B cell (primary cell): ENCODE results near the gene HTT-AS. TPM values are rescaled to one million over a fixed set of nuclear protein-coding genes. Genes with fewer than 3 reads are reported as not detected.

ENCODE experiments used
- ATAC-seq: fragments of 200-7000 bp; cut with Tn5 transposase; one replicate; pipeline ENCODE4 v1.10.0; 2021; ENCODE audit warnings: low read depth, mild to moderate bottlenecking, moderate number of reproducible peaks, moderate library complexity
- CTCF ChIA-PET: fragments of 350-600 bp; sonication (Branson Sonifier 250); formaldehyde crosslinking; loops from one replicate; lab custom pipeline; 2021; ENCODE audit warnings: antibody characterized with exemption, inconsistent platforms; lab: Charles Lee
- POLR2A ChIA-PET: fragments of 350-600 bp; sonication (Branson Sonifier 250); formaldehyde crosslinking; loops from one replicate; lab custom pipeline; 2021; ENCODE audit warnings: antibody characterized with exemption; lab: Charles Lee
- DNase-seq: peaks from one replicate; pipeline ENCODE4 v3.0.0; 2013
- H2AFZ ChIP-seq: 2 replicates; pipeline ENCODE4 v1.6.1; 2012; ENCODE audit warnings: mild to moderate bottlenecking, low read depth, low read length; ENCODE audit not compliant: insufficient read depth, poor library complexity, severe bottlenecking
- H3K27ac ChIP-seq, 2 donors: 1 replicate in 1 of 2; 2 replicates in 1 of 2; pipeline ENCODE4 v1.5.1; 2012 to 2013; ENCODE audit warnings: low read length in 2 of 2, mild to moderate bottlenecking in 2 of 2, moderate library complexity in 1 of 2
- H3K27me3 ChIP-seq, 4 experiments: fragments of 200-600 bp in 1 of 4; sonication (generic) in 1 of 4; replicated peaks in 1 of 4; 1 replicate in 2 of 4; 2 replicates in 2 of 4; pipeline versions ENCODE4 v1.6.1 to v1.7.0; 2013 to 2016; ENCODE audit warnings: low read length in 3 of 4, mild to moderate bottlenecking in 2 of 4, mixed read lengths in 1 of 4, moderate library complexity in 1 of 4; ENCODE audit not compliant: insufficient read depth in 4 of 4, control insufficient read depth in 3 of 4; ENCODE audit errors: control extremely low read depth in 1 of 4
- H3K36me3 ChIP-seq, 2 experiments: replicated peaks in 1 of 2; 1 replicate in 1 of 2; 2 replicates in 1 of 2; pipeline versions ENCODE4 v1.6.1 to v1.7.1; 2013; ENCODE audit warnings: low read length in 1 of 2; ENCODE audit not compliant: insufficient read depth in 2 of 2, control insufficient read depth in 1 of 2; ENCODE audit errors: control extremely low read depth in 1 of 2, extremely low read depth in 1 of 2
- H3K4me1 ChIP-seq, 2 donors: fragments of 200-600 bp in 1 of 2; sonication (generic) in 1 of 2; 1 replicate in 1 of 2; 2 replicates in 1 of 2; pipeline versions ENCODE4 v1.5.1 to v1.6.1; 2013 to 2017; ENCODE audit warnings: low read length in 2 of 2; ENCODE audit not compliant: control insufficient read depth in 2 of 2, insufficient read depth in 2 of 2
- H3K4me2 ChIP-seq: replicated peaks from 2 replicates; pipeline ENCODE3; 2012; ENCODE audit warnings: mild to moderate bottlenecking, low read depth, low read length; ENCODE audit not compliant: poor library complexity, severe bottlenecking
- H3K4me3 ChIP-seq, 5 experiments: fragments of 200-600 bp in 1 of 5; sonication (generic) in 1 of 5; 1 replicate in 3 of 5; 2 replicates in 2 of 5; pipeline versions ENCODE4 v1.5.1 to v1.7.0; 2011 to 2016; ENCODE audit warnings: low read length in 4 of 5, mild to moderate bottlenecking in 4 of 5, low read depth in 2 of 5, control low read depth in 1 of 5, moderate library complexity in 1 of 5; ENCODE audit not compliant: insufficient read depth in 1 of 5; ENCODE audit errors: control extremely low read depth in 1 of 5, extremely low read depth in 1 of 5
- H3K79me2 ChIP-seq: fragments of 200-600 bp; sonication (generic); one replicate; pipeline ENCODE4 v1.6.0; 2016; ENCODE audit warnings: low read length; ENCODE audit not compliant: control insufficient read depth, insufficient read depth
- H3K9ac ChIP-seq: fragments of 200-600 bp; sonication (generic); 2 replicates; pipeline ENCODE4 v1.6.1; 2017; ENCODE audit warnings: mild to moderate bottlenecking, low read length, moderate library complexity
- H3K9me3 ChIP-seq, 3 donors: one replicate each; pipeline versions ENCODE4 v1.6.1 to v1.7.1; 2013; ENCODE audit warnings: low read length in 2 of 3; ENCODE audit not compliant: control insufficient read depth in 2 of 3, insufficient read depth in 1 of 3; ENCODE audit errors: control extremely low read depth in 1 of 3
- H4K20me1 ChIP-seq: 2 replicates; pipeline ENCODE4 v1.6.0; 2012; ENCODE audit warnings: mild to moderate bottlenecking, low read length; ENCODE audit not compliant: insufficient read depth, control insufficient read depth, poor library complexity, severe bottlenecking
- H3K27ac Mint-ChIP-seq: one replicate; pipeline ENCODE4 v1.8.0; 2021; ENCODE audit warnings: mixed read lengths
- H3K27me3 Mint-ChIP-seq: one replicate; pipeline ENCODE4 v1.8.0; 2021; ENCODE audit warnings: mixed read lengths
- H3K4me1 Mint-ChIP-seq: one replicate; pipeline ENCODE4 v1.8.0; 2021; ENCODE audit warnings: mixed read lengths
- H3K4me3 Mint-ChIP-seq: one replicate; pipeline ENCODE4 v1.8.0; 2021; ENCODE audit warnings: mixed read lengths
- H3K9me3 Mint-ChIP-seq: one replicate; pipeline ENCODE4 v1.8.0; 2022; ENCODE audit warnings: mixed read lengths; ENCODE audit not compliant: insufficient read depth
- EZH2 ChIP-seq: IDR thresholded peaks from 2 replicates; pipeline ENCODE4 v1.6.1; 2012; ENCODE audit warnings: borderline replicate concordance, low read depth, mild to moderate bottlenecking, moderate library complexity, low read length; ENCODE audit not compliant: insufficient read depth, poor library complexity, severe bottlenecking
- WGBS: methylation state at CpG from one replicate; pipeline ENCODE4 v1.1.5; 2013; ENCODE audit warnings: missing lambda C conversion rate; ENCODE audit not compliant: insufficient coverage; 5-methylcytosine and 5-hydroxymethylcytosine counted together
- intact Hi-C: fragments of 100-400 bp; cut with micrococcal nuclease; formaldehyde crosslinking; loops from one replicate; pipeline ENCODE4 v1.10.0; 2022
- polyA plus RNA-seq: library from polyadenylated mRNA; depleted of rRNA; stranded (reverse); fragments of >200 nt; gene quantifications from 2 replicates; pipeline ENCODE4 v1.2.3, GENCODE V29; 2012
- small RNA-seq: library from RNA; depleted of rRNA; stranded (forward); fragments of <200 nt; gene quantifications from one replicate; pipeline ENCODE3, GENCODE V24; 2012; ENCODE audit warnings: low replicate concordance, low read depth; ENCODE audit not compliant: insufficient read length
- total RNA-seq, 2 donors: library from RNA; stranded (reverse); fragments of 120-200 nt in 1 of 2; gene quantifications; 1 replicate in 1 of 2; 2 replicates in 1 of 2; pipeline versions ENCODE4 v1.2.3 to v1.2.4, GENCODE V29; 2013 to 2022
- TF ChIP-seq, protein P1 (sequence below): fragments of 200-600 bp; IDR thresholded peaks from one replicate; pipeline ENCODE4 v1.8.0; 2022; ENCODE audit warnings: antibody characterized with exemption, mild to moderate bottlenecking

The HTT-AS gene
- total and polyA plus RNA-seq, 2 donors (not counting 1 experiment from before 2014, with no cell fraction given), result 0.84 TPM; not detected in 1

DNA sequence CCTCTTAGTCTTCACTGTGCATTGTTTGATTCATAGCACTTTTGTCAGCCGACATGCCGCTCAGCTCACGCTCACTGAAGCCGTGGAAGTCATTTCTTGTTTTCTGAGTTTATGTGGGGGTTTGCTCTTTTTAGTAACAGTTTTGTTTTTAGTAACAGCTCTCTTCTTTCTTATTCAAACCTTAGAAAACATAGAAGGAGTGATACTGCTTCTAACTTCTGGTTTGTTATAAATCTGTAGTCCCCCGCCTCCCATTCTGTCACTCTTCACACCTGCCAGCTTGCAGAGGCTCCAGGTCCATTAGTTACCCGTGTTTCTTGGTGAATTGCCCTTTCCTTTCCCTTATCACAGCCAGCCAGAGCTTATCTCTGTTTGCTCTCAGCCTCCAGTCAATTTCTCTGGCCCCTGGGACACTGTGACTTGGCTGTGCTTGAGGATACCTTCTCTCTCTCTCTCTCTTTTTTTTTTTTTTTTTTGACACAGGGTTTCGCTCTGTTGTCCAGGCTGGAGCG, 60.4 kb downstream of the HTT-AS start:
- TF ChIP-seq, protein P1, sequence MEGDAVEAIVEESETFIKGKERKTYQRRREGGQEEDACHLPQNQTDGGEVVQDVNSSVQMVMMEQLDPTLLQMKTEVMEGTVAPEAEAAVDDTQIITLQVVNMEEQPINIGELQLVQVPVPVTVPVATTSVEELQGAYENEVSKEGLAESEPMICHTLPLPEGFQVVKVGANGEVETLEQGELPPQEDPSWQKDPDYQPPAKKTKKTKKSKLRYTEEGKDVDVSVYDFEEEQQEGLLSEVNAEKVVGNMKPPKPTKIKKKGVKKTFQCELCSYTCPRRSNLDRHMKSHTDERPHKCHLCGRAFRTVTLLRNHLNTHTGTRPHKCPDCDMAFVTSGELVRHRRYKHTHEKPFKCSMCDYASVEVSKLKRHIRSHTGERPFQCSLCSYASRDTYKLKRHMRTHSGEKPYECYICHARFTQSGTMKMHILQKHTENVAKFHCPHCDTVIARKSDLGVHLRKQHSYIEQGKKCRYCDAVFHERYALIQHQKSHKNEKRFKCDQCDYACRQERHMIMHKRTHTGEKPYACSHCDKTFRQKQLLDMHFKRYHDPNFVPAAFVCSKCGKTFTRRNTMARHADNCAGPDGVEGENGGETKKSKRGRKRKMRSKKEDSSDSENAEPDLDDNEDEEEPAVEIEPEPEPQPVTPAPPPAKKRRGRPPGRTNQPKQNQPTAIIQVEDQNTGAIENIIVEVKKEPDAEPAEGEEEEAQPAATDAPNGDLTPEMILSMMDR, result no peak
- no peak for TF ChIP-seq EZH2
- intact Hi-C loops, result no loop called here
- no peaks in the 10 kb centered on the region for H3K27me3 ChIP-seq
- H3K36me3 ChIP-seq, result no peaks in the 10 kb centered on the region
- no peaks in the 10 kb centered on the region for H4K20me1 ChIP-seq
- no peaks in the 10 kb centered on the region for H3K9me3 ChIP-seq
- no peak overlapping the region for H3K9ac ChIP-seq
- H3K79me2 ChIP-seq, result no peaks in the 10 kb centered on the region
- no peak overlapping the region for H3K27ac ChIP-seq
- ATAC-seq (no peak), DNase-seq (no peak)
- H3K9me3 Mint-ChIP-seq, result no peaks in the 10 kb centered on the region
- no peak overlapping the region for H3K27ac Mint-ChIP-seq
- H3K4me3 Mint-ChIP-seq, result no peak overlapping the region
- peaks cover 23% of the 10 kb centered on the region for H3K27me3 Mint-ChIP-seq
- no peaks in the 10 kb centered on the region for H3K4me1 Mint-ChIP-seq
- H2AFZ ChIP-seq, result peak overlapping the region; percentile 14
- CTCF ChIA-PET, result interaction anchor here (0.9 kb wide), 1 partner anchor 15 kb away, joined by 3 read pairs; no protein-coding TSS in a partner anchor
- H3K4me1 ChIP-seq, result no peaks in the 10 kb centered on the region
- POLR2A ChIA-PET, result no interaction called here
- WGBS, result 34% methylated on average over 2 of the region's 8 CpGs
- no peak overlapping the region for H3K4me2 ChIP-seq
- no peak overlapping the region for H3K4me3 ChIP-seq

Small RNA genes within 50 kb of the gene (small RNA-seq; reads per million reads assigned to genes)
- gene RF02134 (not detected), gene RF02135 (not detected), gene RNU6-204P (not detected)

Other genes starting within 250 kb of the HTT-AS start
- gene ADD1, start 230.7 kb downstream of the HTT-AS start, total RNA-seq, result 383 and 417 TPM in 2 replicates
- gene ADD1, start 230.7 kb downstream of the HTT-AS start, polyA plus RNA-seq, result 294 and 302 TPM in 2 replicates
- gene NOP14, start 111.1 kb downstream of the HTT-AS start, total RNA-seq, result 27.1 and 30.4 TPM in 2 replicates
- 9.1 and 9.8 TPM in 2 replicates for gene NOP14, start 111.1 kb downstream of the HTT-AS start, polyA plus RNA-seq
- gene GRK4, start 111.0 kb downstream of the HTT-AS start, total RNA-seq, result 1.5 and 2.3 TPM in 2 replicates
- 0.73 and 0.92 TPM in 2 replicates for gene GRK4, start 111.0 kb downstream of the HTT-AS start, polyA plus RNA-seq
- gene HTT, start 143 bp upstream of the HTT-AS start, total RNA-seq, result 182 and 195 TPM in 2 replicates
- gene HTT, start 143 bp upstream of the HTT-AS start, polyA plus RNA-seq, result 39.1 and 52.8 TPM in 2 replicates
- gene MSANTD1, start 174.6 kb upstream of the HTT-AS start, total RNA-seq, result 5.5 and 5.8 TPM in 2 replicates
- gene MSANTD1, start 174.6 kb upstream of the HTT-AS start, polyA plus RNA-seq, result 0.63 and 0.78 TPM in 2 replicates
- 13.1 and 13.9 TPM in 2 replicates for gene RGS12, start 218.5 kb upstream of the HTT-AS start, total RNA-seq
- 2.8 and 3.5 TPM in 2 replicates for gene RGS12, start 218.5 kb upstream of the HTT-AS start, polyA plus RNA-seq